ENCODE data around the gene CC2D1A.
"Not testable (repeated sequence)": the region's sequence is repeated elsewhere in the genome, so short reads cannot be mapped to it uniquely, and the experiment has no call there.

CC2D1A gene

GRCh38 chr19:13913352-13913751, 7.4 kb downstream of the CC2D1A start:
- no peak for DNase-seq

- DNase-seq, result no peak
These were observed 8.8 kb downstream of the CC2D1A start for GRCh38 chr19:13914777-13915176.

- DNase-seq, result no peak
These were observed 11.9 kb downstream of the CC2D1A start for GRCh38 chr19:13917888-13918406.

- no peak for DNase-seq
These were observed 12.9 kb downstream of the CC2D1A start for GRCh38 chr19:13918726-13919411.

GRCh38 chr19:13920524-13920923, 14.5 kb downstream of the CC2D1A start:
- no peak for DNase-seq

- DNase-seq, result no peak
These were observed 15.1 kb downstream of the CC2D1A start for GRCh38 chr19:13920940-13921747.

- DNase-seq, result not testable (repeated sequence)
These were observed 16.1 kb downstream of the CC2D1A start for GRCh38 chr19:13922118-13922517.

GRCh38 chr19:13923194-13923987, 17.4 kb downstream of the CC2D1A start:
- DNase-seq, result no peak

GRCh38 chr19:13926010-13926409, 20.0 kb downstream of the CC2D1A start:
- DNase-seq, result no peak

GRCh38 chr19:13926715-13927114, 20.7 kb downstream of the CC2D1A start:
- DNase-seq, result no peak

GRCh38 chr19:13929340-13929739, 23.3 kb downstream of the CC2D1A start:
- DNase-seq, result no peak

GRCh38 chr19:13929956-13930355, 24.0 kb downstream of the CC2D1A start:
- no peak for DNase-seq

- no peak for DNase-seq
These were observed 24.4 kb downstream of the CC2D1A start for GRCh38 chr19:13930402-13930801.

- no peak for DNase-seq
These were observed 25.6 kb downstream of the CC2D1A start for GRCh38 chr19:13931391-13932148.

GRCh38 chr19:13932149-13932637, 26.2 kb downstream of the CC2D1A start:
- no peak for DNase-seq

- no peak for DNase-seq
These were observed 27.0 kb downstream of the CC2D1A start for GRCh38 chr19:13932911-13933393.

GRCh38 chr19:13934785-13935109, 28.7 kb downstream of the CC2D1A start:
- no peak for DNase-seq

- DNase-seq, result no peak
These were observed 29.9 kb downstream of the CC2D1A start for GRCh38 chr19:13935765-13936510.

- DNase-seq, result no peak
These were observed 31.7 kb downstream of the CC2D1A start for GRCh38 chr19:13937479-13938300.

- DNase-seq, result no peak
These were observed 32.5 kb downstream of the CC2D1A start, which contains the start of gene PODNL1 for GRCh38 chr19:13938301-13939064. PODNL1 (minus strand) TSS chr19:13938417; CDS start chr19:13938181, 236 bp downstream.

Measured in NCI-H510A (cell line).